H9 (cell line): ENCODE measurements around the gene STX7. TPM values are rescaled to one million over a fixed set of nuclear protein-coding genes. Genes with fewer than 3 reads are reported as not detected.

Experiments used
- DNase-seq: peaks from one replicate; pipeline ENCODE4 v3.0.0-alpha.2; 2017
- H2AFZ ChIP-seq: one replicate; pipeline ENCODE4 v1.6.1; 2013; ENCODE audit warnings: mild to moderate bottlenecking, low read length, control low read depth, moderate library complexity
- H2AK5ac ChIP-seq: 2 replicates; pipeline ENCODE4 v1.6.1; 2013; ENCODE audit warnings: low read length, control low read depth, mixed read lengths; ENCODE audit not compliant: insufficient read length
- H2BK120ac ChIP-seq: one replicate; pipeline ENCODE4 v1.6.1; 2013; ENCODE audit warnings: low read depth, mild to moderate bottlenecking, low read length, control low read depth, inconsistent platforms; ENCODE audit not compliant: poor library complexity, severe bottlenecking
- H2BK12ac ChIP-seq: 2 replicates; pipeline ENCODE4 v1.6.1; 2013; ENCODE audit warnings: low read length, control low read depth, mixed read lengths, low read depth; ENCODE audit not compliant: insufficient read length
- H2BK15ac ChIP-seq: 2 replicates; pipeline ENCODE4 v1.6.1; 2013; ENCODE audit warnings: low read depth, low read length, control low read depth
- H2BK20ac ChIP-seq: one replicate; pipeline ENCODE4 v1.6.1; 2013; ENCODE audit warnings: low read depth, mild to moderate bottlenecking, low read length, control low read depth, inconsistent platforms; ENCODE audit not compliant: poor library complexity, severe bottlenecking
- H2BK5ac ChIP-seq: 2 replicates; pipeline ENCODE4 v1.6.1; 2013; ENCODE audit warnings: low read length, control low read depth, mixed read lengths; ENCODE audit not compliant: insufficient read length
- H3K14ac ChIP-seq: 2 replicates; pipeline ENCODE4 v1.6.1; 2013; ENCODE audit warnings: low read length, control low read depth; ENCODE audit not compliant: insufficient read depth
- H3K18ac ChIP-seq: 2 replicates; pipeline ENCODE4 v1.6.1; 2013; ENCODE audit warnings: low read depth, mild to moderate bottlenecking, mixed read lengths, low read length, control low read depth; ENCODE audit not compliant: insufficient read length
- H3K23ac ChIP-seq: 2 replicates; pipeline ENCODE4 v1.6.1; 2013; ENCODE audit warnings: low read length, control low read depth, mixed read lengths, low read depth; ENCODE audit not compliant: insufficient read length
- H3K23me2 ChIP-seq: 2 replicates; pipeline ENCODE4 v1.6.1; 2013; ENCODE audit warnings: low read depth, mild to moderate bottlenecking, mixed read lengths, low read length, control low read depth; ENCODE audit not compliant: insufficient read length, poor library complexity, severe bottlenecking
- H3K27ac ChIP-seq: 2 replicates; pipeline ENCODE4 v1.5.1; 2013; ENCODE audit warnings: low read length, control low read depth, mixed read lengths, low read depth; ENCODE audit not compliant: insufficient read length
- H3K27me3 ChIP-seq: 2 replicates; pipeline ENCODE4 v1.6.1; 2013; ENCODE audit warnings: low read length, control low read depth, inconsistent platforms; ENCODE audit not compliant: insufficient read depth
- H3K4ac ChIP-seq: 2 replicates; pipeline ENCODE4 v1.6.1; 2013; ENCODE audit warnings: low read depth, mild to moderate bottlenecking, control low read depth, inconsistent platforms, low read length, moderate library complexity
- H3K4me1 ChIP-seq: 2 replicates; pipeline ENCODE4 v1.6.1; 2013; ENCODE audit warnings: low read length, control low read depth, inconsistent platforms; ENCODE audit not compliant: insufficient read depth
- H3K4me2 ChIP-seq: 2 replicates; pipeline ENCODE4 v1.6.1; 2013; ENCODE audit warnings: low read length, control low read depth, mixed read lengths; ENCODE audit not compliant: insufficient read length, insufficient read depth
- H3K56ac ChIP-seq: 2 replicates; pipeline ENCODE4 v1.6.1; 2013; ENCODE audit warnings: low read depth, mild to moderate bottlenecking, mixed read lengths, low read length, control low read depth; ENCODE audit not compliant: insufficient read length
- H3K79me1 ChIP-seq: 2 replicates; pipeline ENCODE4 v1.6.1; 2013; ENCODE audit warnings: low read depth, mild to moderate bottlenecking, moderate library complexity, low read length, control low read depth, inconsistent platforms; ENCODE audit not compliant: insufficient read depth, poor library complexity, severe bottlenecking
- H3K79me2 ChIP-seq: 2 replicates; pipeline ENCODE4 v1.6.1; 2013; ENCODE audit warnings: low read length, control low read depth, inconsistent platforms; ENCODE audit not compliant: insufficient read depth
- H3K9ac ChIP-seq: 2 replicates; pipeline ENCODE4 v1.6.1; 2013; ENCODE audit warnings: low read length, control low read depth, mixed read lengths; ENCODE audit not compliant: insufficient read length; ENCODE audit errors: extremely low read depth
- H3K9me3 ChIP-seq: one replicate; pipeline ENCODE4 v1.6.1; 2013; ENCODE audit warnings: low read depth, low read length, inconsistent platforms; ENCODE audit not compliant: control insufficient read depth
- H3T11ph ChIP-seq: one replicate; pipeline ENCODE4 v1.6.1; 2013; ENCODE audit warnings: mild to moderate bottlenecking, low read length, control low read depth, inconsistent platforms
- H4K20me1 ChIP-seq: one replicate; pipeline ENCODE4 v1.6.1; 2013; ENCODE audit not compliant: control insufficient read depth, insufficient read length, insufficient read depth
- H4K5ac ChIP-seq: 2 replicates; pipeline ENCODE4 v1.6.1; 2013; ENCODE audit warnings: low read depth, mild to moderate bottlenecking, mixed read lengths, low read length, control low read depth; ENCODE audit not compliant: insufficient read length
- H4K8ac ChIP-seq: replicated peaks from 2 replicates; pipeline ENCODE4 v1.6.1; 2013; ENCODE audit warnings: low read length, control low read depth, mixed read lengths, low read depth; ENCODE audit not compliant: insufficient read length
- H4K91ac ChIP-seq: 2 replicates; pipeline ENCODE4 v1.6.1; 2013; ENCODE audit warnings: low read depth, mild to moderate bottlenecking, moderate library complexity, mixed read lengths, low read length, control low read depth; ENCODE audit not compliant: insufficient read length
- H3K27ac Mint-ChIP-seq, 3 experiments: 2 replicates in 2 of 3; 3 replicates in 1 of 3; pipeline ENCODE4 v1.8.0; 2020 to 2021; ENCODE audit warnings: mixed read lengths in 3 of 3, mild to moderate bottlenecking in 1 of 3, moderate library complexity in 1 of 3
- H3K27me3 Mint-ChIP-seq: 2 replicates; pipeline ENCODE4 v1.8.0; 2021; ENCODE audit warnings: low read depth, mild to moderate bottlenecking, moderate library complexity, mixed read lengths
- H3K36me3 Mint-ChIP-seq, 3 experiments: 2 replicates in 2 of 3; 3 replicates in 1 of 3; pipeline ENCODE4 v1.8.0; 2020 to 2021; ENCODE audit warnings: low read depth in 3 of 3, mixed read lengths in 3 of 3; ENCODE audit not compliant: insufficient read depth in 1 of 3
- H3K4me1 Mint-ChIP-seq, 2 experiments: 2 replicates each; pipeline ENCODE4 v1.8.0; 2020; ENCODE audit warnings: mixed read lengths in 2 of 2
- H3K4me3 Mint-ChIP-seq, 2 experiments: 2 replicates in 1 of 2; 3 replicates in 1 of 2; pipeline ENCODE4 v1.8.0; 2020 to 2021; ENCODE audit warnings: mild to moderate bottlenecking in 2 of 2, mixed read lengths in 2 of 2, moderate library complexity in 1 of 2
- H3K9me3 Mint-ChIP-seq, 2 experiments: 2 replicates in 1 of 2; 3 replicates in 1 of 2; pipeline ENCODE4 v1.8.0; 2020; ENCODE audit warnings: mild to moderate bottlenecking in 2 of 2, mixed read lengths in 2 of 2, moderate library complexity in 1 of 2
- CTCF ChIP-seq: fragments of 200-600 bp; sonication (generic); conservative IDR thresholded peaks from 3 replicates; pipeline ENCODE4 v1.8.0; 2021; ENCODE audit warnings: antibody characterized with exemption, mild to moderate bottlenecking
- WGBS: extraction: QIAGEN DNeasy Blood & Tissue Kit; methylation state at CpG from one replicate; pipeline ENCODE4 v1.1.7; 2013; ENCODE audit warnings: missing lambda C conversion rate, low lambda C conversion rate, mixed read lengths; ENCODE audit not compliant: insufficient read length; ENCODE audit errors: extremely low coverage; 5-methylcytosine and 5-hydroxymethylcytosine counted together
- total RNA-seq: library from RNA; stranded (reverse); gene quantifications from 2 replicates; pipeline ENCODE4 v1.2.1, GENCODE V29; 2021

Gene STX7
- total RNA-seq, 1 experiment from 2014 or later = 30.0 TPM

DNA sequence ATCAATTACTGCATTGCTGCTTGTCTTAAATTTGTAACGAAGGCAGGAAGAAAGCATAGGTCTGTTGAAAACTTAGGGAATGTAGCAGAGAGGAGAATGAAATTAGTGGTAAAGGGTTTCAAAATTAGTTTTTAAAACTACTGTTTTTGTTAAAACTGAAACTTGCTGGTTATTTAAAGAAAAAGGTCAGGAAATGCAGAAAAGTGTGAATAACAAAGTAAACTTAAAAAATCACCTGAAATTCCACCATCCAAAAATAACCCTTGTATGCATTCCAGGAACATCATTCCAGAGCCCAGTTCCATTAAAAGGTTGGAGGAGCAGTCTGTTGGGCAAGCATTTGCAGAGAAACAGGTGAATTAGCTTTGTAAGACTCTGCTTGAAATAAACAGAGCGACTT lies 108.6 kb downstream of the STX7 start:
- Mint-ChIP-seq H3K9me3 (no peaks in the 10 kb centered on the region), H3K27me3 (peaks cover 59% of the 10 kb centered on the region), H3K4me1 (peaks cover 8 to 20% of the 10 kb centered on the region in 2 experiments; a peak in 2 of 4 replicates), H3K4me3 (no peak overlapping the region), H3K27ac (no peak overlapping the region; a peak in 1 of 7 replicates), H3K36me3 (no peaks in the 10 kb centered on the region)
- H3K23ac ChIP-seq = no peak overlapping the region
- H3K14ac ChIP-seq = no peak overlapping the region
- no peak overlapping the region for H2BK20ac ChIP-seq
- H4K20me1 ChIP-seq = no peaks in the 10 kb centered on the region
- no peak overlapping the region for H2BK15ac ChIP-seq
- H3K79me2 ChIP-seq = no peaks in the 10 kb centered on the region
- no CpG with 5 or more reads among the region's 2 CpGs for WGBS
- no peaks in the 10 kb centered on the region for H3K79me1 ChIP-seq
- H3T11ph ChIP-seq = no peak overlapping the region
- no peak overlapping the region for H2AFZ ChIP-seq
- H3K23me2 ChIP-seq = peaks cover 12% of the 10 kb centered on the region
- H3K4me1 ChIP-seq = no peaks in the 10 kb centered on the region; the same call in 1 of the 2 replicates
- no peak overlapping the region for H3K9ac ChIP-seq
- DNase-seq = no peak
- no peak overlapping the region for H4K91ac ChIP-seq
- TF ChIP-seq CTCF = no peak
- no peak overlapping the region for H3K4ac ChIP-seq
- no peak overlapping the region for H2BK120ac ChIP-seq
- peaks cover 21% of the 10 kb centered on the region for H3K27me3 ChIP-seq
- H3K4me2 ChIP-seq = no peak overlapping the region
- H4K5ac ChIP-seq = no peak overlapping the region
- no peak overlapping the region for H2AK5ac ChIP-seq
- no peaks in the 10 kb centered on the region for H3K9me3 ChIP-seq
- H3K27ac ChIP-seq = no peak overlapping the region
- no peak overlapping the region for H3K18ac ChIP-seq
- no peak overlapping the region for H2BK12ac ChIP-seq
- no peak overlapping the region for H2BK5ac ChIP-seq
- no peak overlapping the region for H3K56ac ChIP-seq
- no peak overlapping the region for H4K8ac ChIP-seq
